ENCODE results near the gene CELF3. TPM values are rescaled to one million over a fixed set of nuclear protein-coding genes. Genes with fewer than 3 reads are reported as not detected.

Gene CELF3
- total and polyA plus RNA-seq, 2 of the 4 experiments (the other 2 are of a cell fraction) = not detected

DNA sequence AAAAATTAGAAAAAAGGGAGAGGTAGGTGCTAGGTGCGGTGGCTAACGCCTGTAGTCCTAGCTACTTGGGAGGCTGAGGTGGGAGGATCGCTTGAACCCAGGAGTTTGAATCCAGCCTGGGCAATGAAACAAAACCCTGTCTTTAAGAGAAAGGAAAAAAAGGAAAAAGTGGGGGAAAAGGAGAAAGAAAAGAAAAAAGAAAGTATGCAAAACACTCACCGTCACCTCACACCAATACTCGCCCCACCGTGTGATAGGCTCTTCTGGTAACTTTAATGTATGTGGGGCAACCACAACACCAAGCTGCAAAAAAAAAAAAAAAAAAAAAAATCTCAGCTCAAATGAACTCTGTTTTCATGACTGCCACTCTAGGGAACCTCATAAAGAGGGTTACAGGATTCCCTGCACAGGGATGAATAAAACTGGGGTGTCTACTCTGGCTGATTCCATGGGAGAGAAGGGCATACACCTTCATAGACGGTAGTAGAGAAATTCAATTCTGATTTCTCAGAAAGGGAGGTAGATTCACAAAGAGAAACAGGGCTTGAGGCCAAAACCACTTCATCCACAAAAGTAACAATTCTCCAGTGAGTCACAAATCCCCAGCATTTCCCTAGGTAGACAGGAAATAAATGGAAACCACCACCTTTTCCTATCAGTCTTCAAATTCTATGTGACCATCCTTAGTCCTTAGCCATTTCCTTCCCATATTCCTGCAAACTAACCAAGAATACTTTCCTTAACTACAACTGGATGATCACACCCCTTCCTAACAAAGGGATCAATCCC, 44.2 kb upstream of the CELF3 start:
- peaks cover 19% of the 10 kb centered on the region for H3K36me3 ChIP-seq (ENCODE audit: control insufficient read depth, insufficient read depth, low read length)
- no peak overlapping the region for H3K9ac ChIP-seq (ENCODE audit: low read depth, low read length)
- CTCF ChIA-PET = no interaction called here
- H3K18ac ChIP-seq (ENCODE audit: low read depth, low read length) = no peak overlapping the region
- intact Hi-C loops (cut with micrococcal nuclease) = loop anchor here (5.0 kb wide), 2 partner anchors 77 to 242 kb away; partner anchors contain the start of gene C2CD4D
- no peaks in the 10 kb centered on the region for H4K20me1 ChIP-seq (ENCODE audit: insufficient read depth, low read length)
- POLR2A ChIA-PET (ENCODE audit: unreplicated experiment) = interaction anchor here (0.6 kb wide), 2 partner anchors 9 to 162 kb away, joined by 3 read pairs; no protein-coding TSS in a partner anchor
- no peak overlapping the region for H2BK15ac ChIP-seq (ENCODE audit: low read depth, low read length)
- BruUV-seq (replicated peaks) = no TSS peak
- no peak overlapping the region for H4K8ac ChIP-seq (ENCODE audit: low read depth in 2 of 2, low read length in 2 of 2)
- no peaks in the 10 kb centered on the region for H3K9me3 ChIP-seq (ENCODE audit: control insufficient read depth, insufficient read depth, low read length)
- H2BK5ac ChIP-seq (ENCODE audit: low read depth, low read length, poor library complexity, severe bottlenecking) = no peak overlapping the region
- no peak overlapping the region for H2AFZ ChIP-seq (replicated peaks; ENCODE audit: low read length, poor library complexity)
- ATAC-seq (ENCODE audit: low read depth) (no peak), DNase-seq (no peak)
- H3K4me1 ChIP-seq (ENCODE audit: control insufficient read depth, insufficient read depth, low read length) = peaks cover 3% of the 10 kb centered on the region; the same call in 1 of the 2 replicates
- H3K27ac ChIP-seq (ENCODE audit: insufficient read depth, low read length) = no peak overlapping the region
- H3K14ac ChIP-seq (replicated peaks; ENCODE audit: low read depth, low read length) = no peak overlapping the region
- H3K23ac ChIP-seq (ENCODE audit: low read depth, low read length) = no peak overlapping the region
- H3K79me1 ChIP-seq (ENCODE audit: low read depth in 1 of 2, low read length in 2 of 2) = peaks cover 5 to 32% of the 10 kb centered on the region in 2 experiments
- H3K4ac ChIP-seq (ENCODE audit: low read depth, low read length) = no peak overlapping the region
- H3K56ac ChIP-seq (ENCODE audit: extremely low read depth, insufficient read depth, low read length) = no peak overlapping the region
- H4K91ac ChIP-seq (ENCODE audit: insufficient read depth, low read depth, low read length) = no peak overlapping the region
- no peak overlapping the region for H2BK120ac ChIP-seq (ENCODE audit: low read depth, low read length)
- H3K4me3 ChIP-seq (ENCODE audit: insufficient read depth, low read depth, low read length) = no peak overlapping the region
- H3K27me3 ChIP-seq (ENCODE audit: control insufficient read depth, insufficient read depth, low read length) = no peaks in the 10 kb centered on the region
- dilution Hi-C loops (cut with HindIII; ENCODE audit: low sequenced_read_pairs, unreplicated experiment) = no loop called here
- H2BK20ac ChIP-seq (ENCODE audit: low read depth, low read length) = no peak overlapping the region
- no peak overlapping the region for H4K5ac ChIP-seq (ENCODE audit: low read depth, low read length)
- no peak overlapping the region for H2AK9ac ChIP-seq (replicated peaks; ENCODE audit: low read depth, low read length, poor library complexity)
- WGBS, 2 experiments (ENCODE audit: extremely low coverage in 2 of 2, insufficient read length in 1 of 2) = no CpG with 5 or more reads among the region's 7 CpGs
- H3K9me1 ChIP-seq (ENCODE audit: insufficient read depth, low read length) = peaks cover 9% of the 10 kb centered on the region
- in situ Hi-C loops (cut with MboI; ENCODE audit: low sequenced_read_pairs) = no loop called here
- H2AK5ac ChIP-seq (ENCODE audit: low read depth, low read length) = no peak overlapping the region
- no peak overlapping the region for H3K4me2 ChIP-seq (ENCODE audit: low read depth, low read length)
- TF ChIP-seq RCOR1 (IDR thresholded peaks at IDR 0.05; ENCODE audit: insufficient replicate concordance, low read length) (no peak), SMC3 (IDR thresholded peaks at IDR 0.05; ENCODE audit: low read depth, low read length) (no peak), CEBPB (IDR thresholded peaks at IDR 0.05; ENCODE audit: low read depth, low read length) (no peak), MAZ (IDR thresholded peaks at IDR 0.05; ENCODE audit: borderline replicate concordance, low read depth, low read length) (no peak), NFE2L2 (IDR thresholded peaks at IDR 0.05; ENCODE audit: low read depth, low read length) (no peak), MXI1 (IDR thresholded peaks at IDR 0.05; ENCODE audit: borderline replicate concordance, low read depth, low read length) (no peak), BHLHE40 (IDR thresholded peaks at IDR 0.05; ENCODE audit: low read depth, low read length) (no peak), CHD1 (IDR thresholded peaks at IDR 0.05; ENCODE audit: low read depth, low read length) (no peak), RFX5 (IDR thresholded peaks at IDR 0.05; ENCODE audit: low read depth, low read length) (no peak), RAD21 (IDR thresholded peaks at IDR 0.05; ENCODE audit: low read length) (no peak), MAFK (IDR thresholded peaks at IDR 0.05; ENCODE audit: low read depth, low read length) (no peak), POLR2A (IDR thresholded peaks at IDR 0.05; ENCODE audit: low read depth, low read length) (no peak), FOS (IDR thresholded peaks at IDR 0.05; ENCODE audit: low read depth, low read length) (no peak)
- TF ChIP-seq, protein P1, sequence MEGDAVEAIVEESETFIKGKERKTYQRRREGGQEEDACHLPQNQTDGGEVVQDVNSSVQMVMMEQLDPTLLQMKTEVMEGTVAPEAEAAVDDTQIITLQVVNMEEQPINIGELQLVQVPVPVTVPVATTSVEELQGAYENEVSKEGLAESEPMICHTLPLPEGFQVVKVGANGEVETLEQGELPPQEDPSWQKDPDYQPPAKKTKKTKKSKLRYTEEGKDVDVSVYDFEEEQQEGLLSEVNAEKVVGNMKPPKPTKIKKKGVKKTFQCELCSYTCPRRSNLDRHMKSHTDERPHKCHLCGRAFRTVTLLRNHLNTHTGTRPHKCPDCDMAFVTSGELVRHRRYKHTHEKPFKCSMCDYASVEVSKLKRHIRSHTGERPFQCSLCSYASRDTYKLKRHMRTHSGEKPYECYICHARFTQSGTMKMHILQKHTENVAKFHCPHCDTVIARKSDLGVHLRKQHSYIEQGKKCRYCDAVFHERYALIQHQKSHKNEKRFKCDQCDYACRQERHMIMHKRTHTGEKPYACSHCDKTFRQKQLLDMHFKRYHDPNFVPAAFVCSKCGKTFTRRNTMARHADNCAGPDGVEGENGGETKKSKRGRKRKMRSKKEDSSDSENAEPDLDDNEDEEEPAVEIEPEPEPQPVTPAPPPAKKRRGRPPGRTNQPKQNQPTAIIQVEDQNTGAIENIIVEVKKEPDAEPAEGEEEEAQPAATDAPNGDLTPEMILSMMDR (conservative IDR thresholded peaks at IDR 0.05; ENCODE audit: low read depth, low read length) = no peak
- TF ChIP-seq, protein P2, sequence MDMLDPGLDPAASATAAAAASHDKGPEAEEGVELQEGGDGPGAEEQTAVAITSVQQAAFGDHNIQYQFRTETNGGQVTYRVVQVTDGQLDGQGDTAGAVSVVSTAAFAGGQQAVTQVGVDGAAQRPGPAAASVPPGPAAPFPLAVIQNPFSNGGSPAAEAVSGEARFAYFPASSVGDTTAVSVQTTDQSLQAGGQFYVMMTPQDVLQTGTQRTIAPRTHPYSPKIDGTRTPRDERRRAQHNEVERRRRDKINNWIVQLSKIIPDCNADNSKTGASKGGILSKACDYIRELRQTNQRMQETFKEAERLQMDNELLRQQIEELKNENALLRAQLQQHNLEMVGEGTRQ (IDR thresholded peaks at IDR 0.05; ENCODE audit: low read depth, low read length) = no peak
